Duodenal mucosa (tissue), 2 donors: ENCODE results near the gene ACTL7A.
"Not testable (repeated sequence)": the region's sequence is repeated elsewhere in the genome, so short reads cannot be mapped to it uniquely, and the experiment has no call there.

Experiments used
- H3K27ac ChIP-seq: one replicate; pipeline ENCODE4 v1.7.0; 2013; ENCODE audit warnings: low read depth, low read length
- H3K27me3 ChIP-seq, 2 donors: one replicate each; pipeline ENCODE4 v1.7.0; 2013; ENCODE audit warnings: low read length in 2 of 2, control low read depth in 1 of 2; ENCODE audit not compliant: insufficient read depth in 2 of 2, control insufficient read depth in 1 of 2
- H3K36me3 ChIP-seq, 2 donors: one replicate each; pipeline ENCODE4 v1.7.0; 2013; ENCODE audit warnings: low read length in 2 of 2, control low read depth in 1 of 2; ENCODE audit not compliant: insufficient read depth in 2 of 2, control insufficient read depth in 1 of 2
- H3K4me1 ChIP-seq, 2 donors: one replicate each; pipeline ENCODE4 v1.7.0; 2013; ENCODE audit warnings: low read length in 2 of 2, control low read depth in 1 of 2; ENCODE audit not compliant: insufficient read depth in 2 of 2, control insufficient read depth in 1 of 2
- H3K4me3 ChIP-seq, 2 donors: one replicate each; pipeline ENCODE4 v1.7.0; 2013; ENCODE audit warnings: low read length in 2 of 2, low read depth in 1 of 2
- H3K9ac ChIP-seq, 2 donors: one replicate each; pipeline ENCODE4 v1.7.0; 2013; ENCODE audit warnings: low read length in 2 of 2, low read depth in 1 of 2
- H3K9me3 ChIP-seq, 2 donors: one replicate each; pipeline ENCODE4 v1.7.0; 2013; ENCODE audit warnings: low read length in 2 of 2, control low read depth in 1 of 2; ENCODE audit not compliant: control insufficient read depth in 1 of 2

ACTL7A gene

GRCh38 chr9:108845507-108845906 is 16.6 kb upstream of the ACTL7A start:
- Histone ChIP-seq H3K9ac (no peak overlapping the region), H3K9me3 (no peaks in the 10 kb centered on the region), H3K27me3 (no peaks in the 10 kb centered on the region), H3K4me1 (no peaks in the 10 kb centered on the region), H3K27ac (no peak overlapping the region), H3K36me3 (no peaks in the 10 kb centered on the region), H3K4me3 (no peak overlapping the region)

GRCh38 chr9:108845947-108846346 is 16.1 kb upstream of the ACTL7A start:
- H3K27me3 ChIP-seq, result no peaks in the 10 kb centered on the region
- H3K9me3 ChIP-seq, result no peaks in the 10 kb centered on the region
- no peak overlapping the region for H3K9ac ChIP-seq
- no peaks in the 10 kb centered on the region for H3K4me1 ChIP-seq
- H3K27ac ChIP-seq, result no peak overlapping the region
- H3K4me3 ChIP-seq, result no peak overlapping the region
- H3K36me3 ChIP-seq, result no peaks in the 10 kb centered on the region

GRCh38 chr9:108848296-108848695 is 13.8 kb upstream of the ACTL7A start:
- H3K27ac ChIP-seq, H3K36me3 ChIP-seq, H3K9ac ChIP-seq, H3K9me3 ChIP-seq, H3K4me1 ChIP-seq, H3K4me3 ChIP-seq, H3K27me3 ChIP-seq: not testable (repeated sequence)

GRCh38 chr9:108850293-108850897 is 11.7 kb upstream of the ACTL7A start:
- no peaks in the 10 kb centered on the region for H3K36me3 ChIP-seq
- H3K4me1 ChIP-seq, result no peaks in the 10 kb centered on the region
- H3K9ac ChIP-seq, result no peak overlapping the region
- H3K4me3 ChIP-seq, result no peak overlapping the region
- no peaks in the 10 kb centered on the region for H3K27me3 ChIP-seq
- H3K27ac ChIP-seq, result no peak overlapping the region
- H3K9me3 ChIP-seq, result no peaks in the 10 kb centered on the region

- Histone ChIP-seq H3K9ac (no peak overlapping the region), H3K4me3 (no peak overlapping the region), H3K9me3 (no peaks in the 10 kb centered on the region), H3K27me3 (no peaks in the 10 kb centered on the region), H3K4me1 (no peaks in the 10 kb centered on the region), H3K36me3 (no peaks in the 10 kb centered on the region), H3K27ac (no peak overlapping the region)
Observed at GRCh38 chr9:108851138-108851537, 10.9 kb upstream of the ACTL7A start.

GRCh38 chr9:108852079-108852478 is 10.0 kb upstream of the ACTL7A start:
- Histone ChIP-seq H3K9ac (no peak overlapping the region), H3K27ac (no peak overlapping the region), H3K9me3 (no peaks in the 10 kb centered on the region), H3K36me3 (no peaks in the 10 kb centered on the region), H3K4me3 (no peak overlapping the region), H3K27me3 (no peaks in the 10 kb centered on the region), H3K4me1 (no peaks in the 10 kb centered on the region)

GRCh38 chr9:108854094-108854493 is 8.0 kb upstream of the ACTL7A start:
- Histone ChIP-seq H3K4me3 (no peak overlapping the region), H3K27ac (no peak overlapping the region), H3K27me3 (no peaks in the 10 kb centered on the region), H3K9ac (no peak overlapping the region), H3K9me3 (no peaks in the 10 kb centered on the region), H3K36me3 (no peaks in the 10 kb centered on the region), H3K4me1 (no peaks in the 10 kb centered on the region)

GRCh38 chr9:108854641-108855528 is 7.2 kb upstream of the ACTL7A start:
- H3K9ac ChIP-seq, result no peak overlapping the region
- no peaks in the 10 kb centered on the region for H3K4me1 ChIP-seq
- no peaks in the 10 kb centered on the region for H3K27me3 ChIP-seq
- no peaks in the 10 kb centered on the region for H3K36me3 ChIP-seq
- H3K4me3 ChIP-seq, result no peak overlapping the region
- no peaks in the 10 kb centered on the region for H3K9me3 ChIP-seq
- H3K27ac ChIP-seq, result no peak overlapping the region

- Histone ChIP-seq H3K4me1 (no peaks in the 10 kb centered on the region), H3K4me3 (no peak overlapping the region), H3K27me3 (no peaks in the 10 kb centered on the region), H3K9ac (no peak overlapping the region), H3K27ac (no peak overlapping the region), H3K36me3 (no peaks in the 10 kb centered on the region), H3K9me3 (no peaks in the 10 kb centered on the region)
Observed at GRCh38 chr9:108855529-108855886, 6.6 kb upstream of the ACTL7A start.

- no peaks in the 10 kb centered on the region for H3K27me3 ChIP-seq
- H3K4me1 ChIP-seq, result no peaks in the 10 kb centered on the region
- no peak within 1 kb of the TSS for H3K27ac ChIP-seq
- no peak within 1 kb of the TSS for H3K9ac ChIP-seq
- H3K9me3 ChIP-seq, result no peaks in the 10 kb centered on the region
- no peak within 1 kb of the TSS for H3K4me3 ChIP-seq
- H3K36me3 ChIP-seq, result no peaks in the 10 kb centered on the region
Observed at GRCh38 chr9:108855888-108856287, 6.2 kb upstream of the ACTL7A start, which contains the start of gene ACTL7B. Gene ACTL7B, minus strand, starts transcription at chr9:108855986. Its CDS starts 56 bp downstream, at chr9:108855930.
